ENCODE data around the gene ZNF439.
"Not testable (repeated sequence)": the region's sequence is repeated elsewhere in the genome, so short reads cannot be mapped to it uniquely, and the experiment has no call there.

ZNF439 gene

GRCh38 chr19:11848200-11848593 is 329 bp upstream of the ZNF439 start:
- no peak for TF ChIP-seq POLR2A (IDR thresholded peaks at IDR 0.05; ENCODE audit: low read depth, low read length)
- DNase-seq (ENCODE audit: insufficient read length, low spot score) (no peak), FAIRE-seq (no peak)

GRCh38 chr19:11850289-11850688 is 1.8 kb downstream of the ZNF439 start:
- DNase-seq (ENCODE audit: insufficient read length, low spot score); FAIRE-seq: not testable (repeated sequence)

- no peak for DNase-seq (ENCODE audit: insufficient read length, low spot score)
- no peak for FAIRE-seq
- TF ChIP-seq POLR2A (IDR thresholded peaks at IDR 0.05; ENCODE audit: low read depth, low read length), result no peak
Observed at GRCh38 chr19:11853358-11853757, 4.8 kb downstream of the ZNF439 start.

- DNase-seq (ENCODE audit: insufficient read length, low spot score) (no peak), FAIRE-seq (no peak)
- TF ChIP-seq POLR2A (IDR thresholded peaks at IDR 0.05; ENCODE audit: low read depth, low read length), result no peak
Observed at GRCh38 chr19:11856596-11857250, 8.2 kb downstream of the ZNF439 start.

- no peak for TF ChIP-seq POLR2A (IDR thresholded peaks at IDR 0.05; ENCODE audit: low read depth, low read length)
- FAIRE-seq (no peak), DNase-seq (ENCODE audit: insufficient read length, low spot score) (no peak)
Observed at GRCh38 chr19:11860721-11861120, 12.2 kb downstream of the ZNF439 start.

- no peak for FAIRE-seq
- no peak for TF ChIP-seq POLR2A (IDR thresholded peaks at IDR 0.05; ENCODE audit: low read depth, low read length)
- no peak for DNase-seq (ENCODE audit: insufficient read length, low spot score)
Observed at GRCh38 chr19:11861301-11861700, 12.8 kb downstream of the ZNF439 start.

- not testable (repeated sequence) for DNase-seq (ENCODE audit: insufficient read length, low spot score); FAIRE-seq
Observed at GRCh38 chr19:11867766-11868165, 19.2 kb downstream of the ZNF439 start.

GRCh38 chr19:11868188-11868587 is 19.7 kb downstream of the ZNF439 start:
- DNase-seq (ENCODE audit: insufficient read length, low spot score) (no peak), FAIRE-seq (no peak)
- no peak for TF ChIP-seq POLR2A (IDR thresholded peaks at IDR 0.05; ENCODE audit: low read depth, low read length)

GRCh38 chr19:11872624-11873023 is 24.1 kb downstream of the ZNF439 start:
- no peak for TF ChIP-seq POLR2A (IDR thresholded peaks at IDR 0.05; ENCODE audit: low read depth, low read length)
- DNase-seq (ENCODE audit: insufficient read length, low spot score) (no peak), FAIRE-seq (no peak)

- FAIRE-seq, result no peak
- DNase-seq (ENCODE audit: insufficient read length, low spot score), result no peak
- no peak for TF ChIP-seq POLR2A (IDR thresholded peaks at IDR 0.05; ENCODE audit: low read depth, low read length)
Observed at GRCh38 chr19:11873762-11874161, 25.2 kb downstream of the ZNF439 start.

- not testable (repeated sequence) for DNase-seq (ENCODE audit: insufficient read length, low spot score); FAIRE-seq
Observed at GRCh38 chr19:11879687-11880266, 31.3 kb downstream of the ZNF439 start.

- no peak for TF ChIP-seq POLR2A (IDR thresholded peaks at IDR 0.05; ENCODE audit: low read depth, low read length)
- DNase-seq (ENCODE audit: insufficient read length, low spot score) (no peak), FAIRE-seq (no peak)
Observed at GRCh38 chr19:11880598-11880997, 32.1 kb downstream of the ZNF439 start.

GRCh38 chr19:11881151-11881800 is 32.8 kb downstream of the ZNF439 start:
- DNase-seq (ENCODE audit: insufficient read length, low spot score) (peak; percentile 40), FAIRE-seq (no peak)
- TF ChIP-seq POLR2A (IDR thresholded peaks at IDR 0.05; ENCODE audit: low read depth, low read length), result no peak

- FAIRE-seq (no peak), DNase-seq (ENCODE audit: insufficient read length, low spot score) (no peak)
- TF ChIP-seq POLR2A (IDR thresholded peaks at IDR 0.05; ENCODE audit: low read depth, low read length), result no peak
Observed at GRCh38 chr19:11882606-11883005, 34.1 kb downstream of the ZNF439 start.

GRCh38 chr19:11887234-11887610 is 38.7 kb downstream of the ZNF439 start:
- TF ChIP-seq POLR2A (IDR thresholded peaks at IDR 0.05; ENCODE audit: low read depth, low read length), result no peak
- no peak for DNase-seq (ENCODE audit: insufficient read length, low spot score)
- FAIRE-seq, result no peak
